K562 treated with DMSO at 1 percent for 12 hours (cell line): Measurements from ENCODE around the gene CCDC174. TPM values are rescaled to one million over a fixed set of nuclear protein-coding genes. Genes with fewer than 3 reads are reported as not detected.

Experiments used
- total RNA-seq: library from RNA; unstranded; fragments of 300-600 nt; gene quantifications from 2 replicates; pipeline ENCODE4 v1.2.3, GENCODE V29; 2022; ENCODE audit not compliant: insufficient read depth

CCDC174 gene
- 8.0 and 20.9 TPM in 2 replicates for total RNA-seq

DNA sequence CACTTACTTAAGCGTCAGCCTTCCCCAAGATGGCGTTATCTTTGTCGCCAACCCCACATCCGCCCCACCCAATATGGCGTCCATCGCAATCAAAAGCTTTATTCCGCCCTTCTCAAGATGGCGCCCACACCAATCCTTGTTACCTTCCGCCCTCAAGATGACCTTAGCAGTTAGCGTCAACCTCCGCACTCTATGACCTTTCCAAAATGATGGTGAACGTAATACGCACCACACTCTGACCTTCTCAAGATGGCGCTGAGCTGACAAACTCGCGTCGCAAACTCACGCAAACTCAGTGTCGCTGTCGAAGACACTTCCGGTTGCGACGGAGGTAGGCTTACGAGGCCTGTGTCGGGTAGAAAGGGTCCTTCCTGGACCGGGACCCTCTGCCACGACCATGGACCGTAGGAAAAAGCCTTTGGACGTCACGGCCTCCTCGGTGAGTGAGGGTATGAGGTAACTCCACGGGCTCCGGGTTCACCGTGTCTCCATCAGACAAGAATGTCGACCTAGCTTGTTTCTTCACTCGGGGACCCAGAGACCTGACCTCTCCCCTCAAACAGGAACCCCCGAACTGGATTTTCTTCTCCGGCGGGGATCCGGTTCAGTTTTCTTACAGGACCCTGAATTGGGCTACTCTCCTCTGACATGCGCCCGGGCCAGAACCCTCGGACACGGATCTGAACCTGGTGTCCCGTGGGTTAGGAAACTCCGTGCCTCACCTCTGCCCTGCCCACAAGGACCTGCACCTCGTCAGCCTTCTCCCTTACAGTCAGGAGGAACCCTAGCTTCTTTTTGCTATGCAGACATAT, at the start of gene CCDC174:
Gene CCDC174 (plus strand): TSS at position 323 of the 812 bp plus-strand sequence. CDS start 75 bp downstream, at position 398.

DNA sequence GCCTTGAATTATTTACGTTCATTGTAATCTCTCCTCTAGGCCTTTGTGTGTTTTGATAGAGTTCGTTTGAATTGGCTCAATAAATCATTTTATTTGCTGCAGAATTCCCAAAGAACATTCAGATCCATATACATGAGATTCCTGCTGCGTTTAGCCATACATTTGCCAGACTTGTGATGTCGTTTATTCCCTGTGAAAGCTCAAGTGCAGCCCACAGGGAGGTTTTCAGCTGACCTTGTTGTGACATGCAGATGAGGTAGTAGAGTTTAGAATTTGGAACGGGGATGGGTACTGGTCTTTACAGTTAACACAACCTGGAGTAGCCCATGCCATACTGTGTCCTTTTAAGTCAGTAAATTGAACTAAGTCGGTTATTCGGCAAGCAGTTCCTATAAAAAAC, 23.3 kb downstream of the CCDC174 start, which contains the start of gene C3orf20:
Gene C3orf20 (plus strand): TSS at position 301 of the 400 bp plus-strand sequence. CDS start 7,573 bp downstream, outside the sequence.

Other genes starting within 250 kb of the CCDC174 start
- 15.9 and 64.8 TPM in 2 replicates for gene SLC6A6, start 249.2 kb upstream of the CCDC174 start, total RNA-seq
- gene GRIP2, start 111.4 kb upstream of the CCDC174 start, total RNA-seq = not detected in 2 replicates
- not detected in 2 replicates for gene C3orf20, start 23.4 kb downstream of the CCDC174 start, total RNA-seq
- gene FGD5, start 167.2 kb downstream of the CCDC174 start, total RNA-seq = not detected in 2 replicates